HG02938 (cell line): ENCODE data around the gene CDC42EP1.
"Not testable (repeated sequence)": the region's sequence is repeated elsewhere in the genome, so short reads cannot be mapped to it uniquely, and the experiment has no call there.

Source experiments
- ATAC-seq: cut with Tn5 transposase; IDR thresholded peaks from one replicate; pipeline ENCODE4 v1.9.1; 2021; ENCODE audit warnings: mild to moderate bottlenecking, moderate library complexity; ENCODE audit not compliant: unreplicated experiment

CDC42EP1 gene

GRCh38 chr22:37559901-37560607, at the start of gene CDC42EP1:
CDC42EP1 (plus strand) TSS chr22:37560480; CDS start chr22:37566350, 5,870 bp downstream.
- no peak for ATAC-seq

GRCh38 chr22:37511395-37512104, 48.7 kb upstream of the CDC42EP1 start:
- no peak for ATAC-seq

GRCh38 chr22:37514526-37515051, 45.7 kb upstream of the CDC42EP1 start:
- no peak for ATAC-seq

- ATAC-seq: no peak
Observed at GRCh38 chr22:37515901-37516300, 44.4 kb upstream of the CDC42EP1 start.

- ATAC-seq: no peak
Observed at GRCh38 chr22:37516456-37516855, 43.8 kb upstream of the CDC42EP1 start.

GRCh38 chr22:37517826-37518450, 42.3 kb upstream of the CDC42EP1 start:
- ATAC-seq: no peak

- no peak for ATAC-seq
Observed at GRCh38 chr22:37518509-37519267, 41.6 kb upstream of the CDC42EP1 start.

GRCh38 chr22:37519268-37520195, 40.7 kb upstream of the CDC42EP1 start, which contains the start of gene CARD10:
CARD10 (minus strand) TSS chr22:37519415; CDS start chr22:37519200, 215 bp downstream.
- no peak for ATAC-seq

- no peak for ATAC-seq
Observed at GRCh38 chr22:37520776-37521191, 39.5 kb upstream of the CDC42EP1 start.

GRCh38 chr22:37521236-37521739, 39.0 kb upstream of the CDC42EP1 start:
- ATAC-seq: no peak

- no peak for ATAC-seq
Observed at GRCh38 chr22:37522482-37522881, 37.8 kb upstream of the CDC42EP1 start.

GRCh38 chr22:37525073-37525745, 35.1 kb upstream of the CDC42EP1 start:
- ATAC-seq: no peak

GRCh38 chr22:37525746-37526350, 34.4 kb upstream of the CDC42EP1 start:
- no peak for ATAC-seq

GRCh38 chr22:37526376-37526775, 33.9 kb upstream of the CDC42EP1 start:
- ATAC-seq: no peak

GRCh38 chr22:37527081-37527752, 33.1 kb upstream of the CDC42EP1 start:
- not testable (repeated sequence) for ATAC-seq

- not testable (repeated sequence) for ATAC-seq
Observed at GRCh38 chr22:37527952-37528351, 32.3 kb upstream of the CDC42EP1 start.

- no peak for ATAC-seq
Observed at GRCh38 chr22:37529652-37530345, 30.5 kb upstream of the CDC42EP1 start.
